ENCODE measurements around the gene CNST. TPM values are rescaled to one million over a fixed set of nuclear protein-coding genes. Genes with fewer than 3 reads are reported as not detected.

Gene CNST
- total and polyA plus RNA-seq, 2 of the 13 experiments (the other 11 are each of a cell fraction or from before 2014, with no cell fraction given) = 6.3 to 12.4 TPM

DNA sequence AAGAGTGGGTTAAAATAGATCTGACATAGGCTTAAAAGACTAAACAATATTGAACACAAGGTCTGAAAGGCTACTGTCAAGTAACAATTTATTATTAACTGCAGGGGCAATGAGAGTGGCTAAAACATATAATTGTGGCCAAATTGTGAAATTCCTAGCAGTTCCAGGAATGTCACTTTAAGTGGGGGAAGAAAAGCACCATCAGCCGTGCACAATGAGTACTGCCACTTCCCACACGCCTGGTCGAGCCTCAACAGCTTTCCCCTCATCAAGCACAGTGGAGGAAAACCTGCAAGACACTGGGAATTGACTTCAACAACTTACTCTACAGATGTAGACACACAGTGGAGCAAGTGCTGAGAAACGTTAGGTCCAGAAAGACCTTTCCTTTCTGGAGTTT, 16.6 kb upstream of the CNST start:
- H3K4me1 ChIP-seq (ENCODE audit: insufficient read depth, low read length) = no peaks in the 10 kb centered on the region
- no peak for FAIRE-seq
- no peak overlapping the region for H3K27ac ChIP-seq (ENCODE audit: extremely low read length, insufficient read depth, low read length)
- H3K27me3 ChIP-seq (ENCODE audit: control insufficient read depth in 1 of 2, insufficient read depth in 2 of 2, low read length in 2 of 2) = no peaks in the 10 kb centered on the region
- H3K79me2 ChIP-seq (ENCODE audit: insufficient read depth, low read length) = peaks cover 5% of the 10 kb centered on the region
- no peaks in the 10 kb centered on the region for H3K9me3 ChIP-seq (ENCODE audit: low read length)
- WGBS (ENCODE audit: low lambda C conversion rate) = 94% methylated on average over 4 of the region's 4 CpGs
- intact Hi-C loops (cut with micrococcal nuclease; ENCODE audit: unreplicated experiment) = no loop called here
- BruUV-seq (replicated peaks) = no TSS peak
- TF ChIP-seq ZNF256 (CRISPR knock-in tag; conservative IDR thresholded peaks at IDR 0.05) (no peak), AKAP8 (CRISPR knock-in tag; IDR thresholded peaks at IDR 0.05) (no peak), ZNF83 (CRISPR knock-in tag; IDR thresholded peaks at IDR 0.05; ENCODE audit: borderline replicate concordance) (no peak), KLF11 (CRISPR knock-in tag; IDR thresholded peaks at IDR 0.05) (no peak), ZKSCAN5 (CRISPR knock-in tag; IDR thresholded peaks at IDR 0.05) (no peak)
- TF ChIP-seq, protein P1, sequence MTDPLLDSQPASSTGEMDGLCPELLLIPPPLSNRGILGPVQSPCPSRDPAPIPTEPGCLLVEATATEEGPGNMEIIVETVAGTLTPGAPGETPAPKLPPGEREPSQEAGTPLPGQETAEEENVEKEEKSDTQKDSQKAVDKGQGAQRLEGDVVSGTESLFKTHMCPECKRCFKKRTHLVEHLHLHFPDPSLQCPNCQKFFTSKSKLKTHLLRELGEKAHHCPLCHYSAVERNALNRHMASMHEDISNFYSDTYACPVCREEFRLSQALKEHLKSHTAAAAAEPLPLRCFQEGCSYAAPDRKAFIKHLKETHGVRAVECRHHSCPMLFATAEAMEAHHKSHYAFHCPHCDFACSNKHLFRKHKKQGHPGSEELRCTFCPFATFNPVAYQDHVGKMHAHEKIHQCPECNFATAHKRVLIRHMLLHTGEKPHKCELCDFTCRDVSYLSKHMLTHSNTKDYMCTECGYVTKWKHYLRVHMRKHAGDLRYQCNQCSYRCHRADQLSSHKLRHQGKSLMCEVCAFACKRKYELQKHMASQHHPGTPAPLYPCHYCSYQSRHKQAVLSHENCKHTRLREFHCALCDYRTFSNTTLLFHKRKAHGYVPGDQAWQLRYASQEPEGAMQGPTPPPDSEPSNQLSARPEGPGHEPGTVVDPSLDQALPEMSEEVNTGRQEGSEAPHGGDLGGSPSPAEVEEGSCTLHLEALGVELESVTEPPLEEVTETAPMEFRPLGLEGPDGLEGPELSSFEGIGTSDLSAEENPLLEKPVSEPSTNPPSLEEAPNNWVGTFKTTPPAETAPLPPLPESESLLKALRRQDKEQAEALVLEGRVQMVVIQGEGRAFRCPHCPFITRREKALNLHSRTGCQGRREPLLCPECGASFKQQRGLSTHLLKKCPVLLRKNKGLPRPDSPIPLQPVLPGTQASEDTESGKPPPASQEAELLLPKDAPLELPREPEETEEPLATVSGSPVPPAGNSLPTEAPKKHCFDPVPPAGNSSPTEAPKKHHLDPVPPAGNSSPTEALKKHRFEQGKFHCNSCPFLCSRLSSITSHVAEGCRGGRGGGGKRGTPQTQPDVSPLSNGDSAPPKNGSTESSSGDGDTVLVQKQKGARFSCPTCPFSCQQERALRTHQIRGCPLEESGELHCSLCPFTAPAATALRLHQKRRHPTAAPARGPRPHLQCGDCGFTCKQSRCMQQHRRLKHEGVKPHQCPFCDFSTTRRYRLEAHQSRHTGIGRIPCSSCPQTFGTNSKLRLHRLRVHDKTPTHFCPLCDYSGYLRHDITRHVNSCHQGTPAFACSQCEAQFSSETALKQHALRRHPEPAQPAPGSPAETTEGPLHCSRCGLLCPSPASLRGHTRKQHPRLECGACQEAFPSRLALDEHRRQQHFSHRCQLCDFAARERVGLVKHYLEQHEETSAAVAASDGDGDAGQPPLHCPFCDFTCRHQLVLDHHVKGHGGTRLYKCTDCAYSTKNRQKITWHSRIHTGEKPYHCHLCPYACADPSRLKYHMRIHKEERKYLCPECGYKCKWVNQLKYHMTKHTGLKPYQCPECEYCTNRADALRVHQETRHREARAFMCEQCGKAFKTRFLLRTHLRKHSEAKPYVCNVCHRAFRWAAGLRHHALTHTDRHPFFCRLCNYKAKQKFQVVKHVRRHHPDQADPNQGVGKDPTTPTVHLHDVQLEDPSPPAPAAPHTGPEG (CRISPR knock-in tag; IDR thresholded peaks at IDR 0.05) = no peak
- ChIA-PET CTCF (ENCODE audit: low intra/inter-chr PET ratio, low total read pairs) (no interaction called here), POLR2A (no interaction called here)
- no peak overlapping the region for H3K9ac ChIP-seq (ENCODE audit: insufficient read depth, low read depth, low read length)
- H2AFZ ChIP-seq (ENCODE audit: low read length) = no peak overlapping the region
- in situ Hi-C loops (cut with HindIII; ENCODE audit: extremely low pct_ligation_motif_present, low pct_unique_long_range_greater_than_20kb) = no loop called here
- no peaks in the 10 kb centered on the region; the same call in 1 of the 2 replicates for H4K20me1 ChIP-seq (ENCODE audit: insufficient read depth, low read length)
- peaks cover 23 to 57% of the 10 kb centered on the region in 2 experiments for H3K36me3 ChIP-seq (replicated peaks in 1 of 2; ENCODE audit: control insufficient read depth in 1 of 2, insufficient read depth in 2 of 2, low read length in 2 of 2)
- DNase-seq (ENCODE audit: low spot score) = no peak
- H3K4me2 ChIP-seq (ENCODE audit: low read depth, low read length) = no peak overlapping the region
- no peak overlapping the region for H3K4me3 ChIP-seq (replicated peaks in 1 of 3; ENCODE audit: insufficient read depth in 1 of 3, low read depth in 2 of 3, low read length in 3 of 3)
- ATAC-seq = no peak

Data from HepG2 (cell line).